Raji (cell line): ENCODE results near the gene GPS2.

Experiments used
- POLR2A ChIP-seq: IDR thresholded peaks from 2 replicates; pipeline ENCODE4 v1.6.1; 2011; ENCODE audit warnings: low read depth, low read length, control low read depth; ENCODE audit not compliant: insufficient read depth

The GPS2 gene

GRCh38 chr17:7314719-7315569, at the start of gene GPS2:
TSS of gene GPS2 (minus strand) at chr17:7315360. CDS start at chr17:7315052, 308 bp downstream.
- peak; percentile 89 for TF ChIP-seq POLR2A

GRCh38 chr17:7363311-7363710, 48.2 kb upstream of the GPS2 start:
- no peak for TF ChIP-seq POLR2A

GRCh38 chr17:7361906-7362305, 46.7 kb upstream of the GPS2 start:
- TF ChIP-seq POLR2A, result no peak

- TF ChIP-seq POLR2A, result no peak
These were observed 42.2 kb upstream of the GPS2 start for GRCh38 chr17:7357381-7357780.

- TF ChIP-seq POLR2A, result no peak
These were observed 41.6 kb upstream of the GPS2 start for GRCh38 chr17:7356756-7357155.

GRCh38 chr17:7356072-7356549, 41.0 kb upstream of the GPS2 start:
- peak; percentile 39; the same call in 1 of the 2 replicates for TF ChIP-seq POLR2A

- TF ChIP-seq POLR2A, result no peak
These were observed 40.4 kb upstream of the GPS2 start for GRCh38 chr17:7355573-7355972.

- TF ChIP-seq POLR2A, result no peak
These were observed 39.9 kb upstream of the GPS2 start, which contains the start of gene TMEM95 for GRCh38 chr17:7355053-7355452. TSS of gene TMEM95 (plus strand) at chr17:7355156. CDS start at chr17:7355205, 49 bp downstream.

- no peak for TF ChIP-seq POLR2A
These were observed 39.2 kb upstream of the GPS2 start for GRCh38 chr17:7354262-7354843.

- TF ChIP-seq POLR2A, result no peak
These were observed 37.9 kb upstream of the GPS2 start for GRCh38 chr17:7352910-7353635.

- no peak for TF ChIP-seq POLR2A
These were observed 37.3 kb upstream of the GPS2 start for GRCh38 chr17:7352503-7352889.

- peak; percentile 54 for TF ChIP-seq POLR2A
These were observed 36.7 kb upstream of the GPS2 start, which contains the start of gene KCTD11 for GRCh38 chr17:7351665-7352502. TSS of gene KCTD11 (plus strand) at chr17:7352162.

GRCh38 chr17:7348478-7349242, 33.5 kb upstream of the GPS2 start:
- TF ChIP-seq POLR2A, result no peak
